Smooth muscle cell (in vitro differentiated cells): ENCODE measurements around the gene EIF3B. TPM values are rescaled to one million over a fixed set of nuclear protein-coding genes. Genes with fewer than 3 reads are reported as not detected.
"Not testable (repeated sequence)": the region's sequence is repeated elsewhere in the genome, so short reads cannot be mapped to it uniquely, and the experiment has no call there.

Experiments used
- DNase-seq: peaks from one replicate; lab custom pipeline; 2025; ENCODE audit not compliant: unreplicated experiment; lab: John Stamatoyannopoulos, UW
- H2AFZ ChIP-seq: fragments of 200-600 bp; sonication (generic); 2 replicates; pipeline ENCODE4 v1.6.0; 2016; ENCODE audit warnings: antibody characterized with exemption, low read depth, mild to moderate bottlenecking
- H3F3A ChIP-seq: fragments of 200-600 bp; sonication (generic); 2 replicates; pipeline ENCODE4 v1.6.0; 2017; ENCODE audit warnings: antibody characterized with exemption, low read depth
- H3K27ac ChIP-seq: fragments of 200-600 bp; sonication (generic); 2 replicates; pipeline ENCODE4 v1.5.1; 2016; ENCODE audit warnings: low read depth, mild to moderate bottlenecking
- H3K27me3 ChIP-seq: fragments of 200-600 bp; sonication (generic); 2 replicates; pipeline ENCODE4 v1.6.1; 2016; ENCODE audit warnings: low read depth, mild to moderate bottlenecking
- H3K36me3 ChIP-seq: fragments of 200-600 bp; sonication (generic); 2 replicates; pipeline ENCODE4 v1.5.1; 2016; ENCODE audit warnings: low read depth
- H3K4me1 ChIP-seq: fragments of 200-600 bp; sonication (generic); 2 replicates; pipeline ENCODE4 v1.5.1; 2016; ENCODE audit warnings: low read depth
- H3K4me2 ChIP-seq: fragments of 200-600 bp; sonication (generic); 2 replicates; pipeline ENCODE4 v1.6.0; 2016; ENCODE audit warnings: mild to moderate bottlenecking
- H3K4me3 ChIP-seq: fragments of 200-600 bp; sonication (generic); 2 replicates; pipeline ENCODE4 v1.5.1; 2016; ENCODE audit warnings: mild to moderate bottlenecking
- H3K79me2 ChIP-seq: fragments of 200-600 bp; sonication (generic); 2 replicates; pipeline ENCODE4 v1.6.0; 2016; ENCODE audit warnings: low read depth, mild to moderate bottlenecking
- H3K9ac ChIP-seq: fragments of 200-600 bp; sonication (generic); 2 replicates; pipeline ENCODE4 v1.6.0; 2016; ENCODE audit warnings: low read depth
- H3K9me3 ChIP-seq: fragments of 200-600 bp; sonication (generic); replicated peaks from 2 replicates; pipeline ENCODE4 v1.5.1; 2016; ENCODE audit warnings: low read depth
- H4K20me1 ChIP-seq: fragments of 200-600 bp; sonication (generic); 2 replicates; pipeline ENCODE4 v1.6.0; 2016; ENCODE audit warnings: low read depth
- CTCF ChIP-seq: fragments of 200-600 bp; sonication (generic); IDR thresholded peaks from 2 replicates; pipeline ENCODE4 v1.5.1; 2017; ENCODE audit warnings: borderline replicate concordance, mild to moderate bottlenecking, antibody characterized with exemption; ENCODE audit not compliant: insufficient read depth, poor library complexity, severe bottlenecking
- WGBS: methylation state at CpG from one replicate; pipeline ENCODE4 v1.1.7; 2016; ENCODE audit warnings: low lambda C conversion rate; 5-methylcytosine and 5-hydroxymethylcytosine counted together
- polyA plus RNA-seq: library from polyadenylated mRNA; unstranded; fragments of >200 nt; fragmentation: Nextera tagmentation; extraction: Ambion mirVana; gene quantifications from 2 replicates; pipeline ENCODE4 v1.2.1, GENCODE V29; 2016
- total RNA-seq: library from RNA; depleted of rRNA; stranded (reverse); fragments of >200 nt; gene quantifications from 2 replicates; pipeline ENCODE4 v1.2.3, GENCODE V29; 2014

The EIF3B gene
- total and polyA plus RNA-seq, 2 experiments from 2014 or later = 96.1 to 112 TPM

GRCh38 chr7:2386964-2387669 is 32.5 kb downstream of the EIF3B start:
- no peak overlapping the region for H3K9ac ChIP-seq
- no peaks in the 10 kb centered on the region for H3K27me3 ChIP-seq
- no peaks in the 10 kb centered on the region for H3K9me3 ChIP-seq
- H2AFZ ChIP-seq = no peak overlapping the region
- H3F3A ChIP-seq = no peaks in the 10 kb centered on the region
- DNase-seq = no peak
- H3K4me2 ChIP-seq = no peak overlapping the region
- no peak overlapping the region for H3K27ac ChIP-seq
- TF ChIP-seq CTCF = no peak
- WGBS = 88% methylated on average over 17 of the region's 17 CpGs
- H3K4me3 ChIP-seq = no peak overlapping the region
- H3K4me1 ChIP-seq = peaks cover 5% of the 10 kb centered on the region
- H3K79me2 ChIP-seq = no peaks in the 10 kb centered on the region
- H4K20me1 ChIP-seq = no peaks in the 10 kb centered on the region
- H3K36me3 ChIP-seq = no peaks in the 10 kb centered on the region

GRCh38 chr7:2387897-2388636 is 33.4 kb downstream of the EIF3B start:
- no peaks in the 10 kb centered on the region for H3K9me3 ChIP-seq
- H3K4me2 ChIP-seq = no peak overlapping the region
- no peak overlapping the region for H3K27ac ChIP-seq
- H4K20me1 ChIP-seq = no peaks in the 10 kb centered on the region
- H3K9ac ChIP-seq = no peak overlapping the region
- no peak overlapping the region for H2AFZ ChIP-seq
- no peak overlapping the region for H3K4me3 ChIP-seq
- no peak for TF ChIP-seq CTCF
- DNase-seq = no peak
- H3K27me3 ChIP-seq = no peaks in the 10 kb centered on the region
- no peaks in the 10 kb centered on the region for H3K36me3 ChIP-seq
- WGBS = 95% methylated on average over 31 of the region's 31 CpGs
- H3K79me2 ChIP-seq = no peaks in the 10 kb centered on the region
- peaks cover 5% of the 10 kb centered on the region for H3K4me1 ChIP-seq
- no peaks in the 10 kb centered on the region for H3F3A ChIP-seq

- H3K9me3 ChIP-seq = no peaks in the 10 kb centered on the region
- peaks cover 5% of the 10 kb centered on the region for H3K4me1 ChIP-seq
- H3F3A ChIP-seq = no peaks in the 10 kb centered on the region
- WGBS = 96% methylated on average over 5 of the region's 5 CpGs
- H2AFZ ChIP-seq = no peak overlapping the region
- no peak overlapping the region for H3K27ac ChIP-seq
- H3K4me2 ChIP-seq = no peak overlapping the region
- no peak overlapping the region for H3K9ac ChIP-seq
- no peak for DNase-seq
- TF ChIP-seq CTCF = no peak
- no peaks in the 10 kb centered on the region for H3K36me3 ChIP-seq
- H3K27me3 ChIP-seq = no peaks in the 10 kb centered on the region
- H4K20me1 ChIP-seq = no peaks in the 10 kb centered on the region
- no peaks in the 10 kb centered on the region for H3K79me2 ChIP-seq
- H3K4me3 ChIP-seq = no peak overlapping the region
These were observed 34.0 kb downstream of the EIF3B start for GRCh38 chr7:2388637-2388954.

GRCh38 chr7:2390020-2390816 is 35.6 kb downstream of the EIF3B start:
- H2AFZ ChIP-seq, H3K4me3 ChIP-seq, H3K79me2 ChIP-seq, H3K27me3 ChIP-seq, H3K9ac ChIP-seq, H3K4me2 ChIP-seq, H4K20me1 ChIP-seq, H3F3A ChIP-seq, H3K4me1 ChIP-seq, H3K36me3 ChIP-seq, H3K27ac ChIP-seq, DNase-seq, H3K9me3 ChIP-seq: not testable (repeated sequence)
- WGBS = 56% methylated on average over 16 of the region's 16 CpGs
